Lower lobe of right lung (tissue), 2 donors: ENCODE measurements around the gene CNOT6. TPM values are rescaled to one million over a fixed set of nuclear protein-coding genes. Genes with fewer than 3 reads are reported as not detected.

ENCODE experiments used
- ATAC-seq, 2 donors: fragments of 200-7000 bp; cut with Tn5 transposase; one replicate each; pipeline ENCODE4 v1.9.1; 2020 to 2022; ENCODE audit warnings: mild to moderate bottlenecking in 2 of 2, moderate library complexity in 2 of 2
- DNase-seq: peaks from one replicate; pipeline ENCODE4 v3.0.0-alpha.2; 2020
- H3K27ac ChIP-seq: fragments of 200-600 bp; one replicate; pipeline ENCODE4 v1.8.0; 2022
- H3K27me3 ChIP-seq: fragments of 200-600 bp; one replicate; pipeline ENCODE4 v1.8.0; 2022; ENCODE audit warnings: low read depth
- H3K36me3 ChIP-seq: fragments of 200-600 bp; one replicate; pipeline ENCODE4 v1.8.0; 2022; ENCODE audit warnings: mild to moderate bottlenecking
- H3K4me1 ChIP-seq: fragments of 200-600 bp; one replicate; pipeline ENCODE4 v1.8.0; 2022
- H3K4me3 ChIP-seq: fragments of 200-600 bp; one replicate; pipeline ENCODE4 v1.8.0; 2022; ENCODE audit warnings: mild to moderate bottlenecking
- H3K9me3 ChIP-seq: fragments of 200-600 bp; one replicate; pipeline ENCODE4 v1.8.0; 2022
- intact Hi-C: fragments of 100-400 bp; cut with DNase I; formaldehyde crosslinking; loops from one replicate; pipeline ENCODE4 v1.11.0; 2022
- total RNA-seq: library from RNA; stranded (reverse); fragmentation: NEBNext Ultra II Directional; extraction: Animal tissue kit (Norgen Biotek cat#: 25700); gene quantifications from one replicate; pipeline ENCODE4 v1.2.1, GENCODE V29; 2021
- TF ChIP-seq, protein P1 (sequence below): fragments of 200-600 bp; IDR thresholded peaks from one replicate; pipeline ENCODE4 v1.8.0; 2022; ENCODE audit warnings: antibody characterized with exemption, mild to moderate bottlenecking
- donor health status: DM: no; HTN: yes; CAD: no; lungs with severe emphysema.

CNOT6 gene
- total RNA-seq, 1 donor from 2014 or later: 32.4 TPM

DNA sequence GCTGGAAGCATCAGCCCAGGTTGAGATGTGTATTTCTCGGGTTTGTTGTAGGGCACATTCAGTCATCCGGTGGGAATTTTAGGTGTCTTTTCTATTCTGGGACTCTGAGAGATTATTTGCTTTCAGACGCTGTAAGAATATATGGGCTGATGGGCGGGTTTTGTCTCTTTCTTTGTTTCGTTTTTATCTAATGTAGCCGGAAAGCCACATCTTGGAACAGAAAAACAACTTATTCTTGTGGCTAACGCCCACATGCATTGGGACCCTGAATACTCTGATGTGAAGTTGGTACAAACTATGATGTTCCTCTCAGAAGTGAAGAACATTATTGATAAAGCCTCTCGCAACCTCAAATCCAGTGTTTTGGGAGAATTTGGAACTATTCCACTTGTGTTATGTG, 74.7 kb downstream of the CNOT6 start:
- Histone ChIP-seq H3K36me3 (peaks cover 93% of the 10 kb centered on the region), H3K27me3 (no peaks in the 10 kb centered on the region), H3K4me1 (no peaks in the 10 kb centered on the region), H3K27ac (no peak overlapping the region), H3K9me3 (no peaks in the 10 kb centered on the region), H3K4me3 (no peak overlapping the region)
- TF ChIP-seq, protein P1, sequence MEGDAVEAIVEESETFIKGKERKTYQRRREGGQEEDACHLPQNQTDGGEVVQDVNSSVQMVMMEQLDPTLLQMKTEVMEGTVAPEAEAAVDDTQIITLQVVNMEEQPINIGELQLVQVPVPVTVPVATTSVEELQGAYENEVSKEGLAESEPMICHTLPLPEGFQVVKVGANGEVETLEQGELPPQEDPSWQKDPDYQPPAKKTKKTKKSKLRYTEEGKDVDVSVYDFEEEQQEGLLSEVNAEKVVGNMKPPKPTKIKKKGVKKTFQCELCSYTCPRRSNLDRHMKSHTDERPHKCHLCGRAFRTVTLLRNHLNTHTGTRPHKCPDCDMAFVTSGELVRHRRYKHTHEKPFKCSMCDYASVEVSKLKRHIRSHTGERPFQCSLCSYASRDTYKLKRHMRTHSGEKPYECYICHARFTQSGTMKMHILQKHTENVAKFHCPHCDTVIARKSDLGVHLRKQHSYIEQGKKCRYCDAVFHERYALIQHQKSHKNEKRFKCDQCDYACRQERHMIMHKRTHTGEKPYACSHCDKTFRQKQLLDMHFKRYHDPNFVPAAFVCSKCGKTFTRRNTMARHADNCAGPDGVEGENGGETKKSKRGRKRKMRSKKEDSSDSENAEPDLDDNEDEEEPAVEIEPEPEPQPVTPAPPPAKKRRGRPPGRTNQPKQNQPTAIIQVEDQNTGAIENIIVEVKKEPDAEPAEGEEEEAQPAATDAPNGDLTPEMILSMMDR: no peak
- ATAC-seq (no peak), DNase-seq (no peak)
- intact Hi-C loops: no loop called here

DNA sequence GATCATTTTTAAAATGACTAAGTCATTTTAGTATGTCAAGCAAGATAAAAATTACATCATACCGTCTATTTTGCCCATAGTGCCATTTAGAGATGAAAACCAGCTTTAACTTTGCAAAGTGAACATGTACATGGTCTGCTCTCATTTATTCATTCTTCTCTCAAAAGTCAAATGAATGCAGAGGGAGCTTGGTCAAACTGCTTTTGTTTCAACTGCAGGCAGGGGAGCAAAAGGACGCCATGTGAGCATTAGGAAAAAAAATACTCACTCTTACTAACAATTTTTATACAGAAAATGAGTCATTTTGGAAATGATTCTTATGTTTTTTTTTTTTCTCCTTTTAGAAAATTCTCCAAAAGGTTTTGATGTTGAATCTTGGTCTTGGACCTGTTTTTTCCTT, 81.4 kb downstream of the CNOT6 start:
- H3K27me3 ChIP-seq: no peaks in the 10 kb centered on the region
- TF ChIP-seq, protein P1: no peak
- H3K4me3 ChIP-seq: no peak overlapping the region
- H3K27ac ChIP-seq: no peak overlapping the region
- intact Hi-C loops: no loop called here
- no peak for DNase-seq
- no peak for ATAC-seq
- no peaks in the 10 kb centered on the region for H3K4me1 ChIP-seq
- H3K9me3 ChIP-seq: no peaks in the 10 kb centered on the region
- peaks cover 64% of the 10 kb centered on the region for H3K36me3 ChIP-seq

DNA sequence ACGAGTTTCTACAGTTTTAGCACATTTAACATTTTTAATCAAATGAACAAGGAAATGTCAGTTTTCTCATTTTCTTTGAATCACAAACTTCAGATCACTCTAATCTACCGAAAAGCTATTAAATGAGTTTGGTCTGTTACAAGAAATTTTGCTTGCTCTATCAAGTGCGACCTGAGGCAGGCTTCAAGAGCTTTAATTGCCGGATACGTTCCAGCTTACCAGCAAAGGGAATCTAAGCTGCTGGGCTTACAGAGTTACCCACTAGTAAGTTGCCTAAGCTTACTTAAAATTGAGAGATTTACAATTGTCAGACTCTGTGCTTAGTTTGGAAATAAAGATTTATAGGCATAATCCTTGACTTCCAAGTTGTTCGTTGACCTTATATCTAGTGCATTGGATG, 86.5 kb downstream of the CNOT6 start:
- Histone ChIP-seq H3K9me3 (no peaks in the 10 kb centered on the region), H3K4me1 (no peaks in the 10 kb centered on the region), H3K4me3 (no peak overlapping the region), H3K36me3 (peaks cover 17% of the 10 kb centered on the region), H3K27me3 (no peaks in the 10 kb centered on the region), H3K27ac (no peak overlapping the region)
- intact Hi-C loops: no loop called here
- ATAC-seq (no peak), DNase-seq (no peak)
- TF ChIP-seq, protein P1: no peak

DNA sequence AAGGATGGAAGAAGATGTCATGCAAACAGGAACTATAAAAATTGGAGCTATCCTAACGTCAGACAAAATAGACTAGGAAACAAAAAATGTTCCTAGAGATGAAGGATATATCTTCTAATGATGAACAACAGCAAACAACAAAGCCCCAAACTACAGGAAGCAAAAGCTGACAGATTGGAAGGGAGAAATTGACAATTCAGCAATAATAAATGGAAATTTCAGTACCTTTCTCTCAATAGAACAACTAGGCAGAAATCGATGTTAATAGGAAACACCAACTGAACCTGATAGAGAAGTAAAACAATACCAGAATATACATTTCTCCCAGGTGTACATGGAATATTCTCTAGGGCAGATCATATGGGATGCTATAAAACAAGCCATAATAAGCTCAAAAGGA, 89.6 kb downstream of the CNOT6 start:
- no peaks in the 10 kb centered on the region for H3K9me3 ChIP-seq
- peaks cover under 1% of the 10 kb centered on the region for H3K27me3 ChIP-seq
- TF ChIP-seq, protein P1: no peak
- no peak for ATAC-seq
- DNase-seq: no peak
- H3K4me1 ChIP-seq: no peaks in the 10 kb centered on the region
- H3K36me3 ChIP-seq: no peaks in the 10 kb centered on the region
- intact Hi-C loops: no loop called here
- no peak overlapping the region for H3K27ac ChIP-seq
- no peak overlapping the region for H3K4me3 ChIP-seq

DNA sequence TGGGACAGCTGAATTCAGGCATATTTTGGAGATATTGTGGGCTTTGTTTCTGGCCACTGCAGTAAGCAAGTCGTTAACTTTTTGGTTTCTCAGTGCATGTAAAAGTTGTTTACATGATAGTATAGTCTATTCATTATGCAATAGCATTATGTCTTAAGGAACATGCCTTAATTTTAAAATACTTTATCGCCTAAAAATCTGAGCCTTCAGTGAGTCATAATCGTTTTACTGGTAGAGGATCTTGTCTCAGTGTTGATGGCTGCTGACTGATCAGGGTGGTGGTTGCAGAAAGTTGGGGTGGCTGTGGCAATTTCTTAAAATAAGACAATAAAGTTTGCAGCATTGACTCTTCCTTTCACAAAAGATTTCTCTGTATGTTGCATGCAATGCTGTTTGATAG, 92.0 kb downstream of the CNOT6 start:
- H3K9me3 ChIP-seq: no peaks in the 10 kb centered on the region
- intact Hi-C loops: no loop called here
- H3K27me3 ChIP-seq: peaks cover 25% of the 10 kb centered on the region
- no peaks in the 10 kb centered on the region for H3K36me3 ChIP-seq
- peaks cover 13% of the 10 kb centered on the region for H3K4me1 ChIP-seq
- H3K4me3 ChIP-seq: no peak overlapping the region
- DNase-seq (no peak), ATAC-seq (no peak)
- no peak overlapping the region for H3K27ac ChIP-seq
- TF ChIP-seq, protein P1: no peak

DNA sequence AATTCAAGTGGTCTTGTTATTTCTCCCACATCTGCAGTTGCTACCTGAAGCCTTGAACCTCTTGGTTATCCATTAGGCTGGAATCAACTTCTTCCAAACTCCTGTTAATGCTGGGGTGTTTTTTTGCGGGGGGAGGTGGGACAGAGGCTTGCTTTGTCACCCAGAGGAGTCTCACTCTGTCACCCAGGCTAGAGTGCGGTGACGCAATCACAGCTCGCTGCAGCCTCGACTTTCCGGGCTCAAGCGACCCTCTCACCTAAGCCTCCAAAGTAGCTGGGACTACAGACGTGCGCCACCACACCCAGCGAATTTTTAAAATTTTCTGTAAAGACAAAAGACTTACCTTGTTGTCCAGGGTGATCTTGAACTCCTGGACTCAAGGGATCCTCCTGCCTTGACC, 92.7 kb downstream of the CNOT6 start:
- Histone ChIP-seq H3K4me1 (peaks cover 19% of the 10 kb centered on the region), H3K4me3 (no peak overlapping the region), H3K36me3 (no peaks in the 10 kb centered on the region), H3K9me3 (no peaks in the 10 kb centered on the region), H3K27ac (no peak overlapping the region), H3K27me3 (peaks cover 31% of the 10 kb centered on the region)
- intact Hi-C loops: no loop called here
- TF ChIP-seq, protein P1: no peak
- DNase-seq: no peak
- ATAC-seq: no peak
